Liver (tissue), 9 donors: Measurements from ENCODE around the gene ZBTB4. TPM values are rescaled to one million over a fixed set of nuclear protein-coding genes. Genes with fewer than 3 reads are reported as not detected.

Experiments used
- DNase-seq: peaks from one replicate; pipeline ENCODE4 v3.0.0-alpha.2; 2017; ENCODE audit warnings: low spot score
- H3K27ac ChIP-seq, 2 donors: one replicate each; pipeline ENCODE4 v1.7.0; 2013; ENCODE audit warnings: inconsistent platforms in 2 of 2, low read length in 2 of 2, control low read depth in 1 of 2, low read depth in 1 of 2, mild to moderate bottlenecking in 1 of 2
- H3K27me3 ChIP-seq, 4 donors: one replicate each; pipeline versions ENCODE4 v1.6.1 to v1.7.0; 2013; ENCODE audit warnings: low read length in 3 of 4, inconsistent platforms in 1 of 4, mild to moderate bottlenecking in 1 of 4, moderate library complexity in 1 of 4; ENCODE audit not compliant: control insufficient read depth in 4 of 4, insufficient read depth in 4 of 4
- H3K36me3 ChIP-seq, 4 donors: one replicate each; pipeline versions ENCODE4 v1.6.1 to v1.7.0; 2013; ENCODE audit warnings: low read length in 3 of 4, mild to moderate bottlenecking in 3 of 4, low read depth in 1 of 4, moderate library complexity in 1 of 4; ENCODE audit not compliant: control insufficient read depth in 4 of 4, insufficient read depth in 3 of 4
- H3K4me1 ChIP-seq, 4 donors: one replicate each; pipeline versions ENCODE4 v1.6.1 to v1.7.0; 2013; ENCODE audit warnings: low read length in 3 of 4, mild to moderate bottlenecking in 3 of 4, moderate library complexity in 1 of 4; ENCODE audit not compliant: control insufficient read depth in 4 of 4, insufficient read depth in 4 of 4
- H3K4me3 ChIP-seq, 3 donors: one replicate each; pipeline versions ENCODE4 v1.6.1 to v1.7.0; 2013; ENCODE audit warnings: low read length in 3 of 3, control low read depth in 1 of 3, low read depth in 1 of 3, mild to moderate bottlenecking in 1 of 3
- H3K9ac ChIP-seq, 2 donors: one replicate each; pipeline ENCODE4 v1.7.0; 2013; ENCODE audit warnings: low read length in 2 of 2, mild to moderate bottlenecking in 2 of 2, moderate library complexity in 2 of 2, control low read depth in 1 of 2, low read depth in 1 of 2
- H3K9me3 ChIP-seq, 4 donors: one replicate each; pipeline versions ENCODE4 v1.6.1 to v1.7.0; 2013; ENCODE audit warnings: low read length in 3 of 4; ENCODE audit not compliant: control insufficient read depth in 4 of 4
- ATF3 ChIP-seq: IDR thresholded peaks from 2 replicates; pipeline ENCODE4 v1.6.1; 2016; ENCODE audit warnings: antibody characterized with exemption
- CTCF ChIP-seq: fragments of 150-350 bp; IDR thresholded peaks from 2 replicates; pipeline ENCODE4 v1.5.1; 2017; ENCODE audit warnings: improper control_type of control experiment, low read depth, low read length; ENCODE audit not compliant: missing input control
- EGR1 ChIP-seq, 2 donors: IDR thresholded peaks; 2 replicates each; pipeline ENCODE4 v1.6.1; 2016 to 2018; ENCODE audit warnings: antibody characterized with exemption in 2 of 2, low read depth in 2 of 2
- FOXA1 ChIP-seq: IDR thresholded peaks from 2 replicates; pipeline ENCODE4 v1.6.1; 2016; ENCODE audit warnings: antibody characterized with exemption
- FOXA2 ChIP-seq: IDR thresholded peaks from 2 replicates; pipeline ENCODE4 v1.6.1; 2016; ENCODE audit warnings: antibody characterized with exemption
- GABPA ChIP-seq, 2 donors: IDR thresholded peaks in 1 of 2; conservative IDR thresholded peaks in 1 of 2; 2 replicates each; pipeline ENCODE4 v1.6.1; 2016; ENCODE audit warnings: antibody characterized with exemption in 2 of 2, mild to moderate bottlenecking in 1 of 2, moderate library complexity in 1 of 2
- HNF4A ChIP-seq, 2 donors: conservative IDR thresholded peaks; 2 replicates each; pipeline ENCODE4 v1.6.1; 2016; ENCODE audit warnings: antibody characterized with exemption in 2 of 2, mild to moderate bottlenecking in 2 of 2
- HNF4G ChIP-seq: IDR thresholded peaks from 2 replicates; pipeline ENCODE4 v1.6.1; 2016; ENCODE audit warnings: antibody characterized with exemption
- JUND ChIP-seq, 2 donors: IDR thresholded peaks; 2 replicates each; pipeline ENCODE4 v1.6.1; 2016; ENCODE audit warnings: antibody characterized with exemption in 2 of 2
- NR2F2 ChIP-seq: IDR thresholded peaks from 2 replicates; pipeline ENCODE4 v1.6.1; 2016; ENCODE audit warnings: antibody characterized with exemption
- RAD21 ChIP-seq, 2 donors: IDR thresholded peaks; 2 replicates each; pipeline ENCODE4 v1.6.1; 2016; ENCODE audit warnings: antibody characterized with exemption in 2 of 2, mild to moderate bottlenecking in 2 of 2
- REST ChIP-seq: IDR thresholded peaks from 2 replicates; pipeline ENCODE4 v1.6.1; 2016; ENCODE audit warnings: antibody characterized with exemption, mild to moderate bottlenecking
- RXRA ChIP-seq, 2 donors: IDR thresholded peaks; 2 replicates each; pipeline ENCODE4 v1.6.1; 2017 to 2018; ENCODE audit warnings: antibody characterized with exemption in 2 of 2, mild to moderate bottlenecking in 1 of 2
- SP1 ChIP-seq: IDR thresholded peaks from 2 replicates; pipeline ENCODE4 v1.6.1; 2018; ENCODE audit warnings: antibody characterized with exemption, mild to moderate bottlenecking
- TAF1 ChIP-seq: conservative IDR thresholded peaks from 2 replicates; pipeline ENCODE4 v1.6.1; 2016; ENCODE audit warnings: antibody characterized with exemption, mild to moderate bottlenecking
- YY1 ChIP-seq: IDR thresholded peaks from 2 replicates; pipeline ENCODE4 v1.6.1; 2016; ENCODE audit warnings: antibody characterized with exemption, mild to moderate bottlenecking
- ZBTB33 ChIP-seq: IDR thresholded peaks from 2 replicates; pipeline ENCODE4 v1.6.1; 2016; ENCODE audit warnings: antibody characterized with exemption
- WGBS: extraction: QIAGEN DNeasy Blood & Tissue Kit; methylation state at CpG from one replicate; pipeline ENCODE4 v1.1.7; 2013; 5-methylcytosine and 5-hydroxymethylcytosine counted together
- polyA plus RNA-seq, 2 donors: library from polyadenylated mRNA; stranded (reverse) in 1 of 2; unstranded in 1 of 2; fragments of 200-250 nt in 1 of 2; fragments of >200 nt in 1 of 2; fragmentation: Nextera tagmentation in 1 of 2; extraction: Ambion mirVana in 1 of 2; gene quantifications; one replicate each; pipeline versions ENCODE4 v1.2.1 to v1.2.3, GENCODE V29; 2013 to 2015
- total RNA-seq, 2 donors: library from RNA; depleted of rRNA; stranded (reverse); fragments of >200 nt; gene quantifications; one replicate each; pipeline ENCODE4 v1.2.3, GENCODE V29; 2014
- donor health status: healthy.
- donor health status: healthy.
- donor health status: healthy.
- donor health status: healthy.
- donor health status: healthy.

The ZBTB4 gene
- total and polyA plus RNA-seq, 4 donors: 1.5 to 6.0 (median 5.1) TPM

- no peak for TF ChIP-seq FOXA2
- no peak for TF ChIP-seq FOXA1
Measured at GRCh38 chr17:7463372-7463846, 16.0 kb downstream of the ZBTB4 start (continued).

GRCh38 chr17:7462474-7463371 lies 16.7 kb downstream of the ZBTB4 start:
- TF ChIP-seq REST: no peak
- TF ChIP-seq JUND (IDR thresholded peaks at IDR 0.05): no peak
- TF ChIP-seq RXRA (IDR thresholded peaks at IDR 0.05): no peak
- no peak for TF ChIP-seq NR2F2
- no peak for TF ChIP-seq RAD21 (IDR thresholded peaks at IDR 0.05)
- no peak for TF ChIP-seq SP1
- no peak for TF ChIP-seq HNF4A (conservative IDR thresholded peaks at IDR 0.05)
- TF ChIP-seq ZBTB33: no peak
- TF ChIP-seq FOXA2: no peak
- no peak for TF ChIP-seq FOXA1
- no peak for TF ChIP-seq YY1
- no peak for TF ChIP-seq HNF4G
- Histone ChIP-seq H3K4me3 (no peak overlapping the region), H3K36me3 (peaks cover 0 to 12% (median 3%) of the 10 kb centered on the region in 4 donors), H3K9me3 (no peaks in the 10 kb centered on the region), H3K4me1 (peaks cover 0 to 12% (median 8%) of the 10 kb centered on the region in 4 donors), H3K9ac (no peak overlapping the region), H3K27ac (no peak overlapping the region), H3K27me3 (no peaks in the 10 kb centered on the region)
- no peak for DNase-seq
- 96% methylated on average over 44 of the region's 44 CpGs for WGBS

- peaks cover 0 to 12% (median 3%) of the 10 kb centered on the region in 4 donors for H3K36me3 ChIP-seq
- TF ChIP-seq ZBTB33 (no peak), HNF4G (no peak), JUND (IDR thresholded peaks at IDR 0.05) (no peak), NR2F2 (no peak), YY1 (no peak), ATF3 (no peak), CTCF (no peak), FOXA2 (no peak), RAD21 (IDR thresholded peaks at IDR 0.05) (no peak), EGR1 (IDR thresholded peaks at IDR 0.05; ENCODE audit: low read depth in 2 of 2) (no peak), SP1 (no peak), HNF4A (conservative IDR thresholded peaks at IDR 0.05) (no peak), RXRA (IDR thresholded peaks at IDR 0.05) (no peak), TAF1 (no peak), FOXA1 (no peak), GABPA (IDR thresholded peaks at IDR 0.05 in 1 of 2, conservative IDR thresholded peaks at IDR 0.05 in 1 of 2) (no peak)
Measured at GRCh38 chr17:7460850-7461660, 18.4 kb downstream of the ZBTB4 start.

More at GRCh38 chr17:7460850-7461660, 18.4 kb downstream of the ZBTB4 start:
- Histone ChIP-seq H3K9me3 (no peaks in the 10 kb centered on the region), H3K4me1 (peaks cover 0 to 4% (median 1%) of the 10 kb centered on the region in 4 donors), H3K9ac (no peak overlapping the region), H3K27ac (no peak overlapping the region), H3K27me3 (no peaks in the 10 kb centered on the region), H3K4me3 (no peak overlapping the region)
- no peak for DNase-seq
- 96% methylated on average over 7 of the region's 7 CpGs for WGBS
